ENCODE measurements around the gene NOC2L.
"Not testable (repeated sequence)": the region's sequence is repeated elsewhere in the genome, so short reads cannot be mapped to it uniquely, and the experiment has no call there.

NOC2L gene

GRCh38 chr1:950268-950667 lies 8.8 kb downstream of the NOC2L start:
- Histone ChIP-seq H3K27ac (ENCODE audit: low read depth, low read length) (no peak overlapping the region), H3K27me3 (ENCODE audit: control insufficient read depth in 1 of 2, insufficient read depth in 2 of 2, low read length in 2 of 2) (no peaks in the 10 kb centered on the region), H3K4me3 (ENCODE audit: low read depth in 1 of 2, low read length in 2 of 2) (no peak overlapping the region), H3K9me3 (ENCODE audit: control insufficient read depth in 1 of 2, low read length in 2 of 2) (no peaks in the 10 kb centered on the region), H3K4me1 (ENCODE audit: control insufficient read depth in 1 of 2, insufficient read depth in 2 of 2, low read length in 2 of 2) (no peaks in the 10 kb centered on the region), H3K9ac (ENCODE audit: low read depth in 1 of 2, low read length in 2 of 2) (no peak overlapping the region), H3K36me3 (ENCODE audit: control insufficient read depth in 1 of 2, insufficient read depth in 2 of 2, low read length in 2 of 2) (peaks cover 62 to 89% of the 10 kb centered on the region in 2 donors)

- Histone ChIP-seq H3K4me3 (ENCODE audit: low read depth in 1 of 2, low read length in 2 of 2) (no peak overlapping the region), H3K4me1 (ENCODE audit: control insufficient read depth in 1 of 2, insufficient read depth in 2 of 2, low read length in 2 of 2) (peaks cover 0 to under 1% of the 10 kb centered on the region in 2 donors), H3K9me3 (ENCODE audit: control insufficient read depth in 1 of 2, low read length in 2 of 2) (no peaks in the 10 kb centered on the region), H3K27me3 (ENCODE audit: control insufficient read depth in 1 of 2, insufficient read depth in 2 of 2, low read length in 2 of 2) (peaks cover 2 to 3% of the 10 kb centered on the region in 2 donors), H3K27ac (ENCODE audit: low read depth, low read length) (no peak overlapping the region), H3K36me3 (ENCODE audit: control insufficient read depth in 1 of 2, insufficient read depth in 2 of 2, low read length in 2 of 2) (peaks cover 57 to 67% of the 10 kb centered on the region in 2 donors), H3K9ac (ENCODE audit: low read depth in 1 of 2, low read length in 2 of 2) (no peak overlapping the region)
These were observed 11.1 kb downstream of the NOC2L start for GRCh38 chr1:947958-948357.

GRCh38 chr1:946811-947210 lies 12.2 kb downstream of the NOC2L start:
- H3K27ac ChIP-seq (ENCODE audit: low read depth, low read length); H3K9me3 ChIP-seq (ENCODE audit: control insufficient read depth in 1 of 2, low read length in 2 of 2); H3K4me1 ChIP-seq (ENCODE audit: control insufficient read depth in 1 of 2, insufficient read depth in 2 of 2, low read length in 2 of 2); H3K9ac ChIP-seq (ENCODE audit: low read depth in 1 of 2, low read length in 2 of 2); H3K27me3 ChIP-seq (ENCODE audit: control insufficient read depth in 1 of 2, insufficient read depth in 2 of 2, low read length in 2 of 2); H3K4me3 ChIP-seq (ENCODE audit: low read depth in 1 of 2, low read length in 2 of 2): not testable (repeated sequence)
- peaks cover 50 to 56% of the 10 kb centered on the region in 2 donors for H3K36me3 ChIP-seq (ENCODE audit: control insufficient read depth in 1 of 2, insufficient read depth in 2 of 2, low read length in 2 of 2)

GRCh38 chr1:945688-946556 lies 13.1 kb downstream of the NOC2L start:
- Histone ChIP-seq H3K4me1 (ENCODE audit: control insufficient read depth in 1 of 2, insufficient read depth in 2 of 2, low read length in 2 of 2) (peaks cover 0 to 8% of the 10 kb centered on the region in 2 donors), H3K9me3 (ENCODE audit: control insufficient read depth in 1 of 2, low read length in 2 of 2) (no peaks in the 10 kb centered on the region), H3K9ac (ENCODE audit: low read depth in 1 of 2, low read length in 2 of 2) (no peak overlapping the region), H3K36me3 (ENCODE audit: control insufficient read depth in 1 of 2, insufficient read depth in 2 of 2, low read length in 2 of 2) (peaks cover 44 to 51% of the 10 kb centered on the region in 2 donors), H3K27me3 (ENCODE audit: control insufficient read depth in 1 of 2, insufficient read depth in 2 of 2, low read length in 2 of 2) (peaks cover 11 to 12% of the 10 kb centered on the region in 2 donors), H3K27ac (ENCODE audit: low read depth, low read length) (no peak overlapping the region), H3K4me3 (ENCODE audit: low read depth in 1 of 2, low read length in 2 of 2) (no peak overlapping the region)

- H3K27ac ChIP-seq (ENCODE audit: low read depth, low read length) = peak overlapping the region; percentile 32
- no peaks in the 10 kb centered on the region for H3K9me3 ChIP-seq (ENCODE audit: control insufficient read depth in 1 of 2, low read length in 2 of 2)
- H3K4me3 ChIP-seq (ENCODE audit: low read depth in 1 of 2, low read length in 2 of 2) = no peak overlapping the region
- H3K4me1 ChIP-seq (ENCODE audit: control insufficient read depth in 1 of 2, insufficient read depth in 2 of 2, low read length in 2 of 2) = peaks cover 0 to 17% of the 10 kb centered on the region in 2 donors
- peaks cover 19 to 22% of the 10 kb centered on the region in 2 donors for H3K27me3 ChIP-seq (ENCODE audit: control insufficient read depth in 1 of 2, insufficient read depth in 2 of 2, low read length in 2 of 2)
- no peak overlapping the region for H3K9ac ChIP-seq (ENCODE audit: low read depth in 1 of 2, low read length in 2 of 2)
- H3K36me3 ChIP-seq (ENCODE audit: control insufficient read depth in 1 of 2, insufficient read depth in 2 of 2, low read length in 2 of 2) = peaks cover 31 to 38% of the 10 kb centered on the region in 2 donors
These were observed 14.4 kb downstream of the NOC2L start for GRCh38 chr1:944341-945325.

- Histone ChIP-seq H3K4me1 (ENCODE audit: control insufficient read depth in 1 of 2, insufficient read depth in 2 of 2, low read length in 2 of 2) (peaks cover 0 to 18% of the 10 kb centered on the region in 2 donors), H3K9me3 (ENCODE audit: control insufficient read depth in 1 of 2, low read length in 2 of 2) (no peaks in the 10 kb centered on the region), H3K9ac (ENCODE audit: low read depth in 1 of 2, low read length in 2 of 2) (no peak overlapping the region), H3K27me3 (ENCODE audit: control insufficient read depth in 1 of 2, insufficient read depth in 2 of 2, low read length in 2 of 2) (peaks cover 28 to 31% of the 10 kb centered on the region in 2 donors), H3K36me3 (ENCODE audit: control insufficient read depth in 1 of 2, insufficient read depth in 2 of 2, low read length in 2 of 2) (peaks cover 23 to 30% of the 10 kb centered on the region in 2 donors), H3K27ac (ENCODE audit: low read depth, low read length) (peak overlapping the region; percentile 10), H3K4me3 (ENCODE audit: low read depth in 1 of 2, low read length in 2 of 2) (no peak overlapping the region)
These were observed 15.3 kb downstream of the NOC2L start for GRCh38 chr1:943545-944340.

GRCh38 chr1:942864-943533 lies 16.1 kb downstream of the NOC2L start:
- Histone ChIP-seq H3K9ac (ENCODE audit: low read depth in 1 of 2, low read length in 2 of 2) (no peak overlapping the region), H3K27me3 (ENCODE audit: control insufficient read depth in 1 of 2, insufficient read depth in 2 of 2, low read length in 2 of 2) (peaks cover 35 to 36% of the 10 kb centered on the region in 2 donors), H3K4me3 (ENCODE audit: low read depth in 1 of 2, low read length in 2 of 2) (no peak overlapping the region), H3K36me3 (ENCODE audit: control insufficient read depth in 1 of 2, insufficient read depth in 2 of 2, low read length in 2 of 2) (peaks cover 18 to 23% of the 10 kb centered on the region in 2 donors), H3K9me3 (ENCODE audit: control insufficient read depth in 1 of 2, low read length in 2 of 2) (no peaks in the 10 kb centered on the region), H3K27ac (ENCODE audit: low read depth, low read length) (peak overlapping the region; percentile 10), H3K4me1 (ENCODE audit: control insufficient read depth in 1 of 2, insufficient read depth in 2 of 2, low read length in 2 of 2) (peaks cover 0 to 18% of the 10 kb centered on the region in 2 donors)

GRCh38 chr1:942411-942821 lies 16.6 kb downstream of the NOC2L start:
- peak overlapping the region in 1 of 2 donors; percentile 35 for H3K4me3 ChIP-seq (ENCODE audit: low read depth in 1 of 2, low read length in 2 of 2)
- H3K4me1 ChIP-seq (ENCODE audit: control insufficient read depth in 1 of 2, insufficient read depth in 2 of 2, low read length in 2 of 2) = peaks cover 0 to 18% of the 10 kb centered on the region in 2 donors
- H3K27me3 ChIP-seq (ENCODE audit: control insufficient read depth in 1 of 2, insufficient read depth in 2 of 2, low read length in 2 of 2) = peaks cover 40 to 42% of the 10 kb centered on the region in 2 donors

More at GRCh38 chr1:942411-942821, 16.6 kb downstream of the NOC2L start:
- H3K27ac ChIP-seq (ENCODE audit: low read depth, low read length) = no peak overlapping the region
- H3K9me3 ChIP-seq (ENCODE audit: control insufficient read depth in 1 of 2, low read length in 2 of 2) = no peaks in the 10 kb centered on the region
- no peak overlapping the region for H3K9ac ChIP-seq (ENCODE audit: low read depth in 1 of 2, low read length in 2 of 2)
- H3K36me3 ChIP-seq (ENCODE audit: control insufficient read depth in 1 of 2, insufficient read depth in 2 of 2, low read length in 2 of 2) = peaks cover 15 to 17% of the 10 kb centered on the region in 2 donors

Data from duodenal mucosa (tissue), 2 donors.